K562 (cell line): ENCODE results near the gene MMP17. TPM values are rescaled to one million over a fixed set of nuclear protein-coding genes. Genes with fewer than 3 reads are reported as not detected.

Experiments
- FOXA1 ChIP-seq: fragments of 450-650 bp; IDR thresholded peaks from 2 replicates; pipeline ENCODE4 v1.6.1; 2016; ENCODE audit warnings: mild to moderate bottlenecking, borderline replicate concordance
- HNRNPH1 ChIP-seq: fragments of 200-400 bp; formaldehyde crosslinking; optimal IDR thresholded peaks from 2 replicates; pipeline ENCODE3; 2017; ENCODE audit warnings: low read depth, mild to moderate bottlenecking, low read length, moderate library complexity
- POLR2B ChIP-seq: fragments of 450-650 bp; IDR thresholded peaks from 2 replicates; pipeline ENCODE4 v1.6.1; 2018; ENCODE audit warnings: low read depth; ENCODE audit not compliant: partially characterized antibody
- ZNF212 ChIP-seq: fragments of 450-650 bp; formaldehyde crosslinking; IDR thresholded peaks from 2 replicates; pipeline ENCODE4 v1.4.0; 2020; ENCODE audit warnings: mild to moderate bottlenecking
- polyA plus RNA-seq, 8 experiments: library from polyadenylated mRNA; depleted of rRNA in 4 of 8; stranded (reverse) in 5 of 8; unstranded in 3 of 8; fragments of >200 nt; fragmentation: Nextera tagmentation in 2 of 8; fragmentation: Illumina TruSeq in 1 of 8; extraction: Ambion mirVana in 2 of 8; extraction: Trizol in 1 of 8; gene quantifications; 2 replicates each; pipeline versions ENCODE4 v1.2.1 to v1.2.3, GENCODE V29; 2011 to 2014; ENCODE audit warnings: inconsistent platforms in 1 of 8, missing spikeins in 1 of 8
- total RNA-seq, 7 experiments: library from RNA; depleted of rRNA in 6 of 7; stranded (reverse); fragments of >200 nt in 6 of 7; fragmentation: Illumina TruSeq in 2 of 7; extraction: Trizol in 2 of 7; gene quantifications; 2 replicates each; pipeline versions ENCODE4 v1.2.1 to v1.2.3, GENCODE V29; 2011 to 2021; ENCODE audit warnings: low replicate concordance in 1 of 7
- TF ChIP-seq, protein P1 (sequence below): fragments of 200-600 bp; sonication (generic); IDR thresholded peaks from one replicate; pipeline ENCODE4 v1.6.1; 2012; ENCODE audit warnings: mild to moderate bottlenecking, low read depth, low read length, inconsistent platforms
- TF ChIP-seq, protein P2 (sequence below): fragments of 450-650 bp; IDR thresholded peaks from 2 replicates; pipeline ENCODE4 v1.6.1; 2016; ENCODE audit warnings: mild to moderate bottlenecking

MMP17 gene
- total and polyA plus RNA-seq, 9 of the 15 experiments (the other 6 are each of a cell fraction or from before 2014, with no cell fraction given): 1.1 to 21.2 (median 17.1) TPM; not detected in 2

DNA sequence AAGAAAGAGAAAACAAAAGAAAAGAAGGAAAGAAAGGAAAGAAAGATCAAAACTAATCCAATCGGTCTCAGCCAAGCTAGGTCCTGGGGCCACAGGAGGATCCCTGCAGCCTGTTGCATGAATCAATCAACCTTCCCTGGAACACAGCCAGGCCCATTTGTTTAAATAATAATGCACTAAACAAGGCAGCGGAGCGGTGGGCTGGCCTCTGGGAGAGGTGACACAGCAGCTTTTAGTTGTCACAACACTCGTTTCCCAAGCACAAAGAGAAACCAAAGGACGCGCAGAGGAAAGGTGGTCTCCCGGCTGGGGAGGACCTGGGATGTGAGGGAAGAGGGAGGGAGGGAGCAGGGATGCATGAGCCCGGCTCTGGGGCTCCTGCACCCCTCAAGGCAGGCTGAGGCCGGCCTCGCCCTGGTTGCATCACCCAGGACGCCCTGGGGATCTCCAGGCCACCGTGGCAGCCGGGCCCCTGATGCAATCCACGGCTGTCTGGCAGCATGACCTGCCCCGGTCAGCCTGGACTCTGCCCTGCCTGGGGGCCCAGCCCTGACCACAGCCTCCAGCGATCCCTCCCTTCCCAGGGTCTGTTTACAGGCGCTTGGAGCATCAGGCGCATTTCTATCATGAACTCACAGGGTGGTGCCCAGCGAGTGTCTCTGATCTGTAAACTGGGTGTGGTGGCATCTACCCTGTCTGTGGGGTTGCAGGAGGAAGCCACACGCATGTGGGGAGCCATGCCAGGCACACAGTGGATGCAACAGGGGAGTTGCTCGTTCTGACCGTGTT is 32.5 kb downstream of the MMP17 start (continued):
- TF ChIP-seq, protein P1, sequence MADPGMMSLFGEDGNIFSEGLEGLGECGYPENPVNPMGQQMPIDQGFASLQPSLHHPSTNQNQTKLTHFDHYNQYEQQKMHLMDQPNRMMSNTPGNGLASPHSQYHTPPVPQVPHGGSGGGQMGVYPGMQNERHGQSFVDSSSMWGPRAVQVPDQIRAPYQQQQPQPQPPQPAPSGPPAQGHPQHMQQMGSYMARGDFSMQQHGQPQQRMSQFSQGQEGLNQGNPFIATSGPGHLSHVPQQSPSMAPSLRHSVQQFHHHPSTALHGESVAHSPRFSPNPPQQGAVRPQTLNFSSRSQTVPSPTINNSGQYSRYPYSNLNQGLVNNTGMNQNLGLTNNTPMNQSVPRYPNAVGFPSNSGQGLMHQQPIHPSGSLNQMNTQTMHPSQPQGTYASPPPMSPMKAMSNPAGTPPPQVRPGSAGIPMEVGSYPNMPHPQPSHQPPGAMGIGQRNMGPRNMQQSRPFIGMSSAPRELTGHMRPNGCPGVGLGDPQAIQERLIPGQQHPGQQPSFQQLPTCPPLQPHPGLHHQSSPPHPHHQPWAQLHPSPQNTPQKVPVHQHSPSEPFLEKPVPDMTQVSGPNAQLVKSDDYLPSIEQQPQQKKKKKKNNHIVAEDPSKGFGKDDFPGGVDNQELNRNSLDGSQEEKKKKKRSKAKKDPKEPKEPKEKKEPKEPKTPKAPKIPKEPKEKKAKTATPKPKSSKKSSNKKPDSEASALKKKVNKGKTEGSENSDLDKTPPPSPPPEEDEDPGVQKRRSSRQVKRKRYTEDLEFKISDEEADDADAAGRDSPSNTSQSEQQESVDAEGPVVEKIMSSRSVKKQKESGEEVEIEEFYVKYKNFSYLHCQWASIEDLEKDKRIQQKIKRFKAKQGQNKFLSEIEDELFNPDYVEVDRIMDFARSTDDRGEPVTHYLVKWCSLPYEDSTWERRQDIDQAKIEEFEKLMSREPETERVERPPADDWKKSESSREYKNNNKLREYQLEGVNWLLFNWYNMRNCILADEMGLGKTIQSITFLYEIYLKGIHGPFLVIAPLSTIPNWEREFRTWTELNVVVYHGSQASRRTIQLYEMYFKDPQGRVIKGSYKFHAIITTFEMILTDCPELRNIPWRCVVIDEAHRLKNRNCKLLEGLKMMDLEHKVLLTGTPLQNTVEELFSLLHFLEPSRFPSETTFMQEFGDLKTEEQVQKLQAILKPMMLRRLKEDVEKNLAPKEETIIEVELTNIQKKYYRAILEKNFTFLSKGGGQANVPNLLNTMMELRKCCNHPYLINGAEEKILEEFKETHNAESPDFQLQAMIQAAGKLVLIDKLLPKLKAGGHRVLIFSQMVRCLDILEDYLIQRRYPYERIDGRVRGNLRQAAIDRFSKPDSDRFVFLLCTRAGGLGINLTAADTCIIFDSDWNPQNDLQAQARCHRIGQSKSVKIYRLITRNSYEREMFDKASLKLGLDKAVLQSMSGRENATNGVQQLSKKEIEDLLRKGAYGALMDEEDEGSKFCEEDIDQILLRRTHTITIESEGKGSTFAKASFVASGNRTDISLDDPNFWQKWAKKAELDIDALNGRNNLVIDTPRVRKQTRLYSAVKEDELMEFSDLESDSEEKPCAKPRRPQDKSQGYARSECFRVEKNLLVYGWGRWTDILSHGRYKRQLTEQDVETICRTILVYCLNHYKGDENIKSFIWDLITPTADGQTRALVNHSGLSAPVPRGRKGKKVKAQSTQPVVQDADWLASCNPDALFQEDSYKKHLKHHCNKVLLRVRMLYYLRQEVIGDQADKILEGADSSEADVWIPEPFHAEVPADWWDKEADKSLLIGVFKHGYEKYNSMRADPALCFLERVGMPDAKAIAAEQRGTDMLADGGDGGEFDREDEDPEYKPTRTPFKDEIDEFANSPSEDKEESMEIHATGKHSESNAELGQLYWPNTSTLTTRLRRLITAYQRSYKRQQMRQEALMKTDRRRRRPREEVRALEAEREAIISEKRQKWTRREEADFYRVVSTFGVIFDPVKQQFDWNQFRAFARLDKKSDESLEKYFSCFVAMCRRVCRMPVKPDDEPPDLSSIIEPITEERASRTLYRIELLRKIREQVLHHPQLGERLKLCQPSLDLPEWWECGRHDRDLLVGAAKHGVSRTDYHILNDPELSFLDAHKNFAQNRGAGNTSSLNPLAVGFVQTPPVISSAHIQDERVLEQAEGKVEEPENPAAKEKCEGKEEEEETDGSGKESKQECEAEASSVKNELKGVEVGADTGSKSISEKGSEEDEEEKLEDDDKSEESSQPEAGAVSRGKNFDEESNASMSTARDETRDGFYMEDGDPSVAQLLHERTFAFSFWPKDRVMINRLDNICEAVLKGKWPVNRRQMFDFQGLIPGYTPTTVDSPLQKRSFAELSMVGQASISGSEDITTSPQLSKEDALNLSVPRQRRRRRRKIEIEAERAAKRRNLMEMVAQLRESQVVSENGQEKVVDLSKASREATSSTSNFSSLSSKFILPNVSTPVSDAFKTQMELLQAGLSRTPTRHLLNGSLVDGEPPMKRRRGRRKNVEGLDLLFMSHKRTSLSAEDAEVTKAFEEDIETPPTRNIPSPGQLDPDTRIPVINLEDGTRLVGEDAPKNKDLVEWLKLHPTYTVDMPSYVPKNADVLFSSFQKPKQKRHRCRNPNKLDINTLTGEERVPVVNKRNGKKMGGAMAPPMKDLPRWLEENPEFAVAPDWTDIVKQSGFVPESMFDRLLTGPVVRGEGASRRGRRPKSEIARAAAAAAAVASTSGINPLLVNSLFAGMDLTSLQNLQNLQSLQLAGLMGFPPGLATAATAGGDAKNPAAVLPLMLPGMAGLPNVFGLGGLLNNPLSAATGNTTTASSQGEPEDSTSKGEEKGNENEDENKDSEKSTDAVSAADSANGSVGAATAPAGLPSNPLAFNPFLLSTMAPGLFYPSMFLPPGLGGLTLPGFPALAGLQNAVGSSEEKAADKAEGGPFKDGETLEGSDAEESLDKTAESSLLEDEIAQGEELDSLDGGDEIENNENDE: no peak
- TF ChIP-seq ZNF212 (CRISPR knock-in tag) (no peak), FOXA1 (no peak), HNRNPH1 (no peak), POLR2B (peak; percentile 43)
- TF ChIP-seq, protein P2, sequence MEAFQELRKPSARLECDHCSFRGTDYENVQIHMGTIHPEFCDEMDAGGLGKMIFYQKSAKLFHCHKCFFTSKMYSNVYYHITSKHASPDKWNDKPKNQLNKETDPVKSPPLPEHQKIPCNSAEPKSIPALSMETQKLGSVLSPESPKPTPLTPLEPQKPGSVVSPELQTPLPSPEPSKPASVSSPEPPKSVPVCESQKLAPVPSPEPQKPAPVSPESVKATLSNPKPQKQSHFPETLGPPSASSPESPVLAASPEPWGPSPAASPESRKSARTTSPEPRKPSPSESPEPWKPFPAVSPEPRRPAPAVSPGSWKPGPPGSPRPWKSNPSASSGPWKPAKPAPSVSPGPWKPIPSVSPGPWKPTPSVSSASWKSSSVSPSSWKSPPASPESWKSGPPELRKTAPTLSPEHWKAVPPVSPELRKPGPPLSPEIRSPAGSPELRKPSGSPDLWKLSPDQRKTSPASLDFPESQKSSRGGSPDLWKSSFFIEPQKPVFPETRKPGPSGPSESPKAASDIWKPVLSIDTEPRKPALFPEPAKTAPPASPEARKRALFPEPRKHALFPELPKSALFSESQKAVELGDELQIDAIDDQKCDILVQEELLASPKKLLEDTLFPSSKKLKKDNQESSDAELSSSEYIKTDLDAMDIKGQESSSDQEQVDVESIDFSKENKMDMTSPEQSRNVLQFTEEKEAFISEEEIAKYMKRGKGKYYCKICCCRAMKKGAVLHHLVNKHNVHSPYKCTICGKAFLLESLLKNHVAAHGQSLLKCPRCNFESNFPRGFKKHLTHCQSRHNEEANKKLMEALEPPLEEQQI: no peak
- TF ChIP-seq, all 486 proteins: peak for 134
